HG02798 (cell line): Measurements from ENCODE around the gene IL20RA.

Experiments used
- ATAC-seq: cut with Tn5 transposase; IDR thresholded peaks from one replicate; pipeline ENCODE4 v1.9.1; 2021; ENCODE audit warnings: mild to moderate bottlenecking; ENCODE audit not compliant: unreplicated experiment, poor library complexity

The IL20RA gene

DNA sequence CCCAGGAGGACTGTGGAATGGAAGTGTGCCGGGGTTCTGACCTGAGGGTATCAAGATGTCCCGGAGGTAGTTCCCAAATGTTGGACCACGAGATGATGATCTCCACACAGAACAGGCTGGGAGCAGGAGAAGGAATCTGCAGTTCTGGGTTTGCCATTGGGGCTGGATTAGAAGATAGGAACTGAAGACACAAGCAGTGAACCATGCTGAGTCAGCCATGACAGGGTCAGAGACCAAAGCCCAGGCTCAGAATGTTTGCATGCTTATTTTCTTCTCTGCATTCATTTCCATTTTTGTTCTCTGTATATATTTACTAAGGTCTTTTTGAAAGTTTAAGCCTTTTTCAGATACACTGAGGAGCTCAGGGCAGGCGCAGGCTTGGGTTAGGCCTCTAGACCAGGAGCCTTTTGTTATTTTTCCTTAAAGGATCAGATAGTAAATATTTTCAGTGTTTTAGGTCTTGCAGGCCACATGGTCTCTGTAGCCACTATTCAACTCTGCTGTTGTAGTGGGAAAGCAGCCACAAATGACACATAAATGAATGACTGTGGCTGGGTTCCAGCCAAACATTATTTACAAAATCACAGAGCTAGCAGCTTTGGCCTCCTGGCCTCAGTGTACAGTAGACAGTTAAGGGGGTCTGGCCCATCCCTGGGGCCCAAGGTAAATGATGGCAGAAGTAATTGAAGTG is 94.2 kb downstream of the IL20RA start:
- ATAC-seq: no peak
